ENCODE results near the gene ZNF133.
"Not testable (repeated sequence)": the region's sequence is repeated elsewhere in the genome, so short reads cannot be mapped to it uniquely, and the experiment has no call there.

Gene ZNF133

DNA sequence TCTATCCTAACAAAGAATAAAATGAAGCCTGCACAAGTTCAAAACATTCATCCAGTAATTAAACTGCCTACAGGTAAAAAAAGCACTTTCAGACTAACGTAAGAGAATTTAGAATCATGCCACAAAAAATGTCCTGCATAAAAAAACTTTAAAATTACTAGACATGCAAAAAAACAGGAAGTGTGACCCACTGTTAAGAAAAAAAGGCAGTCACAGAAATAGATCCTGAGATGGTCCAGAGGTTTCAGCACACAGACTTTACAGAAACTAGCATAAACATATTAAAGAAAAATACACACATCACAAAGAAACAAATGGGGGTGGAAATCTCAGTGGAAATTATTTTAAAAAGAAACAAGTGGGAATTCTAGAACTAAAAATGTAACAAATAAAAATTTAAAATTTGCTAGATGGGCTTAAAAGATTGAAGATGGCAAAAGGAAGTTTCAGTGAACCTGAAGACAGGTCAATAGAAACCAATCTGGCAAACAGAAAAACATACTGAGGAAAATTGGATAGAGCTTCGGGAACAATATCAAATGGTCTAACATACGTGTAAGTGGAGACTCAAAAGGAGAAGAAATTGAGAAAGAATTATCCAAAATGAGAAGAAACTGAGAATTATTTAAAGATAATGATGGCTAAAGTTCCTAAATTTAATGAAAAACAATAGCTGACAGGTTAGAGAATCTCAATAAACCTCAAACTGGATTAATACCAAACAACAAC is 3.4 kb upstream of the ZNF133 start:
- DNase-seq (ENCODE audit: low read depth), result no peak

DNA sequence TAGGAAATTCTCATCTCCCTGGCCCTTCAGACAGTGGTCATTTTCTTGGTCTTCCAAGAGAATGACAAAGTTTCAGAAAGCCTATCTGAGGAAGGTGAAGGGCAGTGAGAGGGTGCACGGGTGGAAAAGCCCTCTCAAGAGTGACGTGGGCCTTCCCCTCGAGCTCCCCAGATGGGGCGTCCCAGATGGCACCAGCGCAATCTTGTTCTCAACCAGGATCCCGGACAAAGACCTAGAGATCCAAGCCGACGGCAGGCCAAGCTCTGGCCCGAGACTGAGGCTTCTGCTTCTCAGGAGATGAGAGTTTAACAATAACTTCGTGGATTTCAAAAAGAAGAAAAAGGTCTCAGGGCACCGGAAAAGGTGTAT is 797 bp upstream of the ZNF133 start:
- DNase-seq (ENCODE audit: low read depth), result peak; percentile 1

GRCh38 chr20:18288749-18289267 is 481 bp downstream of the ZNF133 start:
- no peak for DNase-seq (ENCODE audit: low read depth)

DNA sequence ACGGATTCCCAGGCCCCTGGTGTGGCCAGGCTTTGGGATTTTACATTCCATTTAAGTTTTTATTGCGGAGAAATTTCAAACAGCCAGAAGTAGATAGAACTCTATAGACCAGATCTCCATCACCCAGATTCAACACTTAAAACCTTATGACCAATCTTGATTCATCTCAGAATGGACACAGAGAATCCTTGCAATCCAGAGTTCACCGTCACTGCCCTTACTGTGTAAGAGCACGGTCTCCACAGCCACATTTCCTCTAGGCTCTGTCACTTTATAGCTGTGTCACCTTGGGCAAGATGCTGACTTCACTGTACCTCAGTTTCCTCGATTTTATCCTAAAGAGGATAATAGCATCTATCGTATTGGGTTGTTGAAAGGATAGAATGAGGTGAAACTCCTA is 979 bp downstream of the ZNF133 start:
- DNase-seq (ENCODE audit: low read depth), result no peak

DNA sequence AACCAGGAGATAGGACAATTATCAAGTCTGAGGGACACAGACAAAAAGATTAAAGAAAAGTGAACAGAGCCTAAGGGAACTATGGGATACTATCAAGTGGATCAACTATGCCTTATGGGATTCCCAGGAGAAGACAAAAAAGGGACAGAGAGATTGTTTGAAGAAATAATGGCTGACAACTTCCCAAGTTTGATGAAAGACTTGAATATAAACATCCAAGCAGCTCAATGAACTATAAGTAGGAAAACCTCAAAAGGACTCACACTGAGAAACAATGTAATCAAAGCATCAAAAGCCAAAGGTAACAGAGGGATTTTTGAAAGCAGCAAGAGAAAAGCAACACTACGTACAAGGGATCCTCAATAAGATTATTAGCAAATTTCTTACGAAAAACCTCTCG is 11.0 kb downstream of the ZNF133 start:
- DNase-seq (ENCODE audit: low read depth), result no peak

DNA sequence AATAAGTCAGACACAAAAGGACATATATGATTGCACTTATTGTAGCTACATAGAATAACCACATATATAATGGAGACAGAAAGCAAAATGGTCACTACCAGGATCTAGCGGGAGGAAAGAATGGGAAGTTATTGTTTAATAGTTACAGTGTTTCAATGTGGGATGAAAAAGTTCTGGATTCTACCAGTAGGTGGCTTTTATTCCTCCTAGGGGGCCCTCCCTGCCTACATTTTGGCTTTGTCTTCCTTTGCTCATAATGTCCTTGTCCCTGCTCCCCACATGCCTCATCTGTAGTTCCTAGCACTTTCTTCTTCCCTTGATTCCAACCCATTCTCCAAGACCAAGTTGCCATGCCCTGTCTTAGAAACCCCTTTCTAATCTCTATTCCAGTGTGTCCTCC is 16.3 kb downstream of the ZNF133 start:
- DNase-seq (ENCODE audit: low read depth), result no peak

- DNase-seq (ENCODE audit: low read depth), result no peak
These were observed 19.0 kb downstream of the ZNF133 start for GRCh38 chr20:18307301-18307700.

- DNase-seq (ENCODE audit: low read depth), result no peak
These were observed 21.7 kb downstream of the ZNF133 start for GRCh38 chr20:18310051-18310450.

DNA sequence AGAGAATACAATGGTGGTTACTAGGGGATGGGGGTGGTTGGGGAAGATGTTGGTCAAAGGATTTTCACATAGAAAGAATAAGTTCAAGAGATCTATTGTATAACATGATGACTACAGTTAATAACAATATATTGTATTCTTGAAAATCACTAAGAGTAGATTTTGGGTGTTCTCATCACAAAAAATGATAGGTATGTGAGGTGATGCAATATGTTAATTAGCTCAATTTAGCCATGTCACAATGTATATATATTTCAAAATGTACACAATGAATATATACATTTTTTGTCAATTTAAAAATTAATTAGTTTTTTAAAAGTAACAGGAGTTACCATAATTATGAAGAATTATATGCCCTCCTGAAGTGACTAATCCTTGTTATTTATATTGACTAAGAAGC is 22.3 kb downstream of the ZNF133 start:
- DNase-seq (ENCODE audit: low read depth), result no peak

DNA sequence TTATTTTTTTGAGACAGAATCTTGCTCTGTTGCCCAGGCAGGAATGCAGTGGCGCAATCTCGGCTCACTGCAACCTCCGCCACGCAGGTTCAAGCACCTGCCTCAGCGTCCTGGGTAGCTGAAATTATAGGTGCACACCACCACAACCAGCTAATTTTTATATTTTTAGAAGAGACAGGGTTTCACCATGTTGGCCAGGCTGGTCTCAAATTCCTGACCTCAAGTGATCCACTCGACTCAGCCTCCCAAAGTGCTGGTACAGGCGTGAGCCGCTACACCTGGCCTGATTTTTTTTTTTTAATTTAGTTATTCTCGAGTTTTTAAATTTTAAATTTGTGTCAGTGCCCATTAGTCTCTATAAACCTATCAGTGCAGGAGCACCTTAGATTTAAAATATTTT is 24.4 kb downstream of the ZNF133 start:
- no peak for DNase-seq (ENCODE audit: low read depth)

DNA sequence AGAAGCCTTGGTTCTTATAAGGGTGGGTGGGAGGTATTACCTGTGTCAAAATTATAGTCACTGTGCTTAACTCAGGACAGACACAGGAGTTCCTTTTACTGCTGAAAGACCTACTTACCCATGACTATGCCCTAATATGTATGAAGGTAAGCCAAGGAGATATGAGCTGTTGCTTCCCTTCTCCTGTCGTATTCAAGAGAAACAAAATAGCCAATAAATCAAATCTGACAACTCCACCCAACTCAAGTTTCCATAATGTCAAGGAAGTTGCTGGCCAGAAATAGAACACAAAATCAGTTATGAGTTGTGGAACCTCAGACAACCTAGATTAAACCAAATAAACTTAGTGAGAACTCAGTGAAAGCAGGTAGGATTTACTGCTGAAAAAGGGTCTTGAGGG is 25.1 kb downstream of the ZNF133 start:
- DNase-seq (ENCODE audit: low read depth), result no peak

- no peak for DNase-seq (ENCODE audit: low read depth)
These were observed 26.6 kb downstream of the ZNF133 start for GRCh38 chr20:18314786-18315406.

- DNase-seq (ENCODE audit: low read depth), result no peak
These were observed 27.8 kb downstream of the ZNF133 start for GRCh38 chr20:18316166-18316565.

- DNase-seq (ENCODE audit: low read depth), result no peak
These were observed 33.0 kb downstream of the ZNF133 start for GRCh38 chr20:18321316-18321715.

- DNase-seq (ENCODE audit: low read depth), result no peak
These were observed 33.9 kb downstream of the ZNF133 start for GRCh38 chr20:18321976-18322950.

DNA sequence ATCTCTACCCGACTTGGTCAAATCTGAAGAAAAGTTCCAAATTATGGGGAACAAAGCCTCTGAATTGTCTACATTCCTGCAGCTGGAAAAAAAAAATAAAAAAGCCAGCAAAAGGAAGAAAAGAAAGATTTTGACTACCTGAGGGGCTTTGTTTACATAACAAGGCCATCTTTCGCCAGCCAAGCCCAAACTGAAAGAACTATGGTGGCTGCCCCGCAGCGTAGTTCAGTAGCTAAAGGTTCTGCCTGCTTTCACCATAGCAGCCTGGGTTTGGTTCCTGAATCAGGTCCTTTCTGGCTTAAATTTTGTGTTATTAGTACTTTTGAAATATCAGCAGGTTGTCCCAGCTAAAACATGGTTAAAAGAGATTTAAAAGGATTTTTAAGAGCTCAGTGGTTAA is 35.4 kb downstream of the ZNF133 start:
- DNase-seq (ENCODE audit: low read depth), result no peak

DNA sequence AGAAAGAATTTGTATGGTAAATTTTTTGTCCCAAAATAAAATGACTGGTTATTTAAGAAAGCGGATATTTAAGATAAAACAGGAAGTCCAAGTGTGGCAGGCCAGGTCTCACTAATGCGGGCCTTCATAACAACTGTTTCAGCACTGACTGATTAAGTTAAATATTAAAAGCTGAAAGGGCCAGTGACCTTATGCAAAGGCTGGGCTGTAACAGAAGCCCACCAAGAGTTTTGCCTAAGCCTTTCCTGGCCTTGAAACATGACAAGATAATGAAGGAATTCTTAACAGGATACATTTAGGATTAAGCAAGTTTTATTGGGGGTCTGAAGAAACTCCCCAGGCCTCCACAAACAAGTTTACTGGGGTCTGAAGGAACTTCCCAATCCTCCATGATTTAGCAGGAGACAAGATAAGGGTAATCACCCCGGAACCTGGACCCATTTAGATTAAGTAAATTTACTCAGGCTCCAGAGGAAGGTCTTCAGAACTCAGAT is 36.3 kb downstream of the ZNF133 start:
- DNase-seq (ENCODE audit: low read depth), result no peak

DNA sequence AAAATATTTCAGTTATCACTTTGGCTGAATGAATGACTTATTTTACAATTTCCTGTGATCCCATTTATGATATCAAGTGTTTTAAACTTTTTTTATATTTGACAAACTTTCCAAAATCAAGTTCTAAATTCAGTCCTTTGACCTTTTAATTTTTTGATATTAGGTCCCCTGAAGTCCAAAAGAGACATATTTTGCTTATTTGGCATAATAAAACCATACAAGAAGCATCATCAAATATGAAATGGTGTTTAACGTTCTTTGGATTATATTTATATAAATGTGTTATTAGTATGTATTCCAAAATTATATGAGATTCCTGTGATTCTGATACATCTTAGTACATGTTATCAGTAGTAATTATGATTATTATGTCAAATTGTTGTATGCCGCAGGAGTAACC is 38.7 kb downstream of the ZNF133 start:
- DNase-seq (ENCODE audit: low read depth), result no peak

- DNase-seq (ENCODE audit: low read depth), result no peak
These were observed 43.4 kb downstream of the ZNF133 start for GRCh38 chr20:18331694-18332093.

DNA sequence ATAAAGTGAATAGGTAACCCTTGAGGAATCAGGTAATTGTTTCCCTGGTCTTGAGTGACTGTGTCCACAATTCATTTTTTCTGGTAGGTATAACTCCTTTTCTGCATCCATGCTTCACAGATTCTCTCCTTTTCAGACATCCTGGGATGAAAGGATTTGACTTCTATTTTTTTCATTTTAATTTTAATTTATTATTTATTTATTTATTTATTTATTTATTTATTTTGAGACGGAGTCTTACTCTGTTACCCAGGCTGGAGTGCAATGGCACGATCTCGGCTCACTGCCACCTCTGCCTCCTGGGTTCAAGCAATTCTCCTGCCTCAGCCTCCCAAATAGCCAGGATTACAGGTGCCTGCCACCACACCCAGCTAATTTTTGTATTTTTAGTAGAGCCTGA is 61.4 kb downstream of the ZNF133 start:
- DNase-seq (ENCODE audit: low read depth), result not testable (repeated sequence)

DNA sequence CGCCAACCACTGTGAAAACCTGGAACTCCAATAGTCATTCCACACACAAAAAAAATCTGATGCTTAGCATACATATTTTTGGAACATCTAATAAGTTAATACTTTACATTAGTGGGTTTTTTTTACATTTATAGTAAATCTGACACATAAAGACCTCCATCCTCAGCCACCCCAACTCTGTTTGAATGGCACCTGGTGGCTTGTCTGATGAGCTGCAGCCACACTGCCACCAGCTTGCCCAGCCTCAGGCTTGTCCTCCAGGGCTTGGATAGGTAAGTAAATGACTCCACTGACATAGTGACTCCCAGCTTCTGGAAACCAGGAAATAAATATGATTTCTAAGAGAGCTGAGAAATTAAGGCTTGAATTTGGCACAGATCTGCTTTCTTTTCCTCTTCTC is 71.5 kb downstream of the ZNF133 start:
- no peak for DNase-seq (ENCODE audit: low read depth)

DNA sequence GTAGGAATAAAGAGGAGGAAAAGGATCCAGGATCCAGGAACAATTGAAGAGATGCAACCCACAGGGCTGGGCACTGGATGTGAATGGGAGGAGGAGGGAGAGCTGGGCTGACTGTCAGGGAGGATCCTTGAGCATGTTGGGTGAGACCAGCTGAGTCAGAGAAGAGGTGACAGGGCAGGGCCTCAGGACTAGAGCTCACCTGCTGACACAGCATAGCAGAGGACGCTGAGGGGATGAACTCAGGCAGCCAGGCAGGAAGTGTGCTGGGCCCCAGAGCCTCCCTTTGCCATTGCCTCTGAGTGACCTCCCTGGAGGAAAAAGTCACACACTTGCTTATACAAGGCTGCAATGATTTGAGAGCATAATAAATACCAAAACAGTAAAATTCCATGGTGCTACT is 72.3 kb downstream of the ZNF133 start:
- no peak for DNase-seq (ENCODE audit: low read depth)

DNA sequence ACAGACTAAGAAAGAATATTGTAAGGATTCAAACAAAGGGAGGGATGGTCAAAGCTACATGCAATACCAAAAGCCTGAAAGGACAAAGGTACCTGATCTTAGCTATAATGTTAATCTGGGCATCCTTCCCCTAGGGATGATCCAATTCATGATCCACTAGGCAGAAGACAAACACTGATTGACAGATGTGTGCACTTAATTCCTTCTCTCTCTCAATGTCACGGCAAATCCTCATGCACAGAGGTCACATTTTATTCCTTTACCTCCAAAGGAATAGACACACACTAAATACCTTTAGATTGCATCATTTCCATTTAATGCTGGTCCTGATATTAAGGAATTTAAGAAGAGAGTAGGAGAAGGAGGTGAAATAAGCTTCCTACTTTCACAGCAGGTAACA is 73.4 kb downstream of the ZNF133 start:
- no peak for DNase-seq (ENCODE audit: low read depth)
